ENCODE measurements around the gene CDH2.

The CDH2 gene

GRCh38 chr18:28039691-28040090 lies 137.2 kb downstream of the CDH2 start:
- DNase-seq: no peak

- DNase-seq: no peak
These were observed 137.9 kb downstream of the CDH2 start for GRCh38 chr18:28039078-28039477.

- DNase-seq: no peak
These were observed 140.4 kb downstream of the CDH2 start for GRCh38 chr18:28036488-28036887.

- DNase-seq: no peak
These were observed 142.4 kb downstream of the CDH2 start for GRCh38 chr18:28034567-28034966.

GRCh38 chr18:28032177-28032576 lies 144.8 kb downstream of the CDH2 start:
- DNase-seq: no peak

GRCh38 chr18:28030458-28030857 lies 146.5 kb downstream of the CDH2 start:
- DNase-seq: no peak

- no peak for DNase-seq
These were observed 149.2 kb downstream of the CDH2 start for GRCh38 chr18:28027755-28028154.

- no peak for DNase-seq
These were observed 157.4 kb downstream of the CDH2 start for GRCh38 chr18:28019425-28020108.

GRCh38 chr18:28018351-28018750 lies 158.6 kb downstream of the CDH2 start:
- no peak for DNase-seq

- DNase-seq: no peak
These were observed 161.3 kb downstream of the CDH2 start for GRCh38 chr18:28015671-28016070.

GRCh38 chr18:28013066-28013465 lies 163.9 kb downstream of the CDH2 start:
- DNase-seq: no peak

GRCh38 chr18:28012336-28012735 lies 164.6 kb downstream of the CDH2 start:
- no peak for DNase-seq

- DNase-seq: no peak
These were observed 167.3 kb downstream of the CDH2 start for GRCh38 chr18:28009589-28009988.

GRCh38 chr18:28007841-28008240 lies 169.1 kb downstream of the CDH2 start:
- DNase-seq: no peak

- no peak for DNase-seq
These were observed 171.8 kb downstream of the CDH2 start for GRCh38 chr18:28005164-28005563.

- DNase-seq: no peak
These were observed 172.3 kb downstream of the CDH2 start for GRCh38 chr18:28004606-28005005.

- DNase-seq: no peak
These were observed 173.5 kb downstream of the CDH2 start for GRCh38 chr18:28003451-28003850.

GRCh38 chr18:28002841-28003240 lies 174.1 kb downstream of the CDH2 start:
- no peak for DNase-seq

- DNase-seq: no peak
These were observed 180.1 kb downstream of the CDH2 start for GRCh38 chr18:27996801-27997272.

GRCh38 chr18:27995770-27996502 lies 181.0 kb downstream of the CDH2 start:
- DNase-seq: no peak

GRCh38 chr18:27994571-27994970 lies 182.4 kb downstream of the CDH2 start:
- DNase-seq: no peak

GRCh38 chr18:27991391-27991790 lies 185.5 kb downstream of the CDH2 start:
- DNase-seq: no peak

GRCh38 chr18:27985832-27986231 lies 191.1 kb downstream of the CDH2 start:
- no peak for DNase-seq

GRCh38 chr18:27983780-27984179 lies 193.2 kb downstream of the CDH2 start:
- DNase-seq: no peak

All from femur (tissue), 1 donor.